Hepatocyte (in vitro differentiated cells): ENCODE data around the gene ZSCAN16. TPM values are rescaled to one million over a fixed set of nuclear protein-coding genes. Genes with fewer than 3 reads are reported as not detected.
A peak's percentile ranks its signal among the peaks of the same experiment; 100 is the strongest.

Experiments used
- DNase-seq: peaks from one replicate; pipeline ENCODE4 v3.0.0-alpha.2; 2016; ENCODE audit warnings: low spot score
- H2AFZ ChIP-seq: fragments of 200-600 bp; sonication (generic); 2 replicates; pipeline ENCODE4 v1.6.0; 2016; ENCODE audit warnings: antibody characterized with exemption, mild to moderate bottlenecking
- H3K27ac ChIP-seq: fragments of 200-600 bp; sonication (generic); 2 replicates; pipeline ENCODE4 v1.5.1; 2016; ENCODE audit warnings: mild to moderate bottlenecking
- H3K27me3 ChIP-seq: fragments of 200-600 bp; sonication (generic); 2 replicates; pipeline ENCODE4 v1.6.1; 2016
- H3K36me3 ChIP-seq: fragments of 200-600 bp; sonication (generic); replicated peaks from 2 replicates; pipeline ENCODE4 v1.5.1; 2016; ENCODE audit warnings: low read depth; ENCODE audit not compliant: insufficient read depth
- H3K4me1 ChIP-seq: fragments of 200-600 bp; sonication (generic); 2 replicates; pipeline ENCODE4 v1.5.1; 2016; ENCODE audit warnings: mild to moderate bottlenecking, moderate library complexity; ENCODE audit not compliant: insufficient read depth
- H3K4me2 ChIP-seq: fragments of 200-600 bp; sonication (generic); 2 replicates; pipeline ENCODE4 v1.6.0; 2016
- H3K4me3 ChIP-seq: fragments of 200-600 bp; sonication (generic); 2 replicates; pipeline ENCODE4 v1.5.1; 2016; ENCODE audit warnings: mild to moderate bottlenecking
- H3K79me2 ChIP-seq: fragments of 200-600 bp; sonication (generic); 2 replicates; pipeline ENCODE4 v1.6.0; 2017; ENCODE audit warnings: mild to moderate bottlenecking
- H3K9me2 ChIP-seq: fragments of 200-600 bp; sonication (generic); replicated peaks from 2 replicates; pipeline ENCODE4 v1.6.0; 2017; ENCODE audit warnings: mild to moderate bottlenecking; ENCODE audit not compliant: insufficient read depth
- H3K9me3 ChIP-seq: fragments of 200-600 bp; sonication (generic); 2 replicates; pipeline ENCODE4 v1.5.1; 2016; ENCODE audit warnings: low read depth, mild to moderate bottlenecking
- H4K20me1 ChIP-seq: fragments of 200-600 bp; sonication (generic); 2 replicates; pipeline ENCODE4 v1.6.0; 2016; ENCODE audit warnings: mild to moderate bottlenecking; ENCODE audit not compliant: insufficient read depth, poor library complexity, severe bottlenecking
- EZH2 ChIP-seq: fragments of 200-600 bp; sonication (generic); IDR thresholded peaks from 2 replicates; pipeline ENCODE4 v1.6.1; 2016; ENCODE audit warnings: antibody characterized with exemption, mild to moderate bottlenecking, borderline replicate concordance
- EZH2phosphoT487 ChIP-seq: fragments of 200-600 bp; sonication (generic); IDR thresholded peaks from one replicate; pipeline ENCODE4 v1.6.1; 2018; ENCODE audit warnings: antibody characterized with exemption, mild to moderate bottlenecking, low read depth, moderate library complexity; ENCODE audit not compliant: unreplicated experiment, severe bottlenecking
- WGBS: methylation state at CpG from one replicate; pipeline ENCODE4 v1.1.6; 2016; ENCODE audit warnings: low lambda C conversion rate; ENCODE audit errors: missing lambda C conversion rate; 5-methylcytosine and 5-hydroxymethylcytosine counted together
- polyA plus RNA-seq: library from polyadenylated mRNA; unstranded; fragments of >200 nt; fragmentation: Nextera tagmentation; extraction: Ambion mirVana; gene quantifications from 2 replicates; pipeline ENCODE4 v1.2.1, GENCODE V29; 2016
- total RNA-seq: library from RNA; depleted of rRNA; stranded (reverse); fragments of >200 nt; gene quantifications from 2 replicates; pipeline ENCODE4 v1.2.3, GENCODE V29; 2014
- TF ChIP-seq, protein P1 (sequence below): fragments of 200-600 bp; sonication (generic); IDR thresholded peaks from 2 replicates; pipeline ENCODE4 v1.5.1; 2016; ENCODE audit warnings: antibody characterized with exemption, mild to moderate bottlenecking; ENCODE audit not compliant: poor library complexity

ZSCAN16 gene
- total and polyA plus RNA-seq, 2 experiments from 2014 or later, result 4.3 to 6.7 TPM

DNA sequence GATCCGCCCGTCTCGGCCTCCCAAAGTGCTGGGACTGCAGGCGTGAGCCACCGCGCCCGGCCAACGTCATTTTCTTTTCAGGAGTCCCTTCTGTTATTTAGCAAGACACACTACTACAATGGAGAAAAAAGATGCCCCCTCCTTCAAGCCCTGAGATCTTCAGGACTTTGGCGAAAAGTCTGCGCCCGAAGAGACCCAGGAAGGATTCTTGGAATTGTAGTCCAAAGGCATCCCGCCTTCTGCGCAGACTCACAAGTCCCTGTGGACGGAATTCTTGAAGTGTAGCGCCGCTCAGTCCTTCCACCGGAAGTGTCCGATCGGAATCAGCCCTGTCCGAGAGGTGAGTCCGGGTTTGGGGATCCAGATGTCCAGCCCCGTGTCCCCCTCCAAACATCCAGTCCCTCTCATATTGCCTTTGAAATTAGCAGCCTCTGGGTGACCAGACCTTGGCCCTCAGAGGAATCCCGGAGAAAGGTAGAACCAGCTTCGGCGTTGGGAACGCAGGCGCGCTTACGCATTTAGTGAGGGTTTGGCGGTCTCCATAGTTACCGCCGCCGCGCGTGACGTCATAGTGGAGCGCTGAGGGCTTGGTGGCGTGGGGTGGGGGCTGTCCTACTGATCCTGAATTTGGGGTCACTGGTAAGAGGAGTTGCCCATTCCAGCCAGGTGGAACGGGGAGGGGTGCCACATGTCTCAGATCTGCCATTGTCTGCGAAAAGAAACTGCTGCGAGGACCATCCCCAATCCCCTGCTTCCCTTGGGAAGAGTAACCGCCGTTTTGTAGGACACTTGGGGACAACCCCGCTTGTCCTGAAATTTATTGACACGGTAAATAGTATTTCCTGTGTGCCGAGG is 43.6 kb upstream of the ZSCAN16 start:
- H3K4me1 ChIP-seq, result no peaks in the 10 kb centered on the region
- peak; percentile 97 for DNase-seq

DNA sequence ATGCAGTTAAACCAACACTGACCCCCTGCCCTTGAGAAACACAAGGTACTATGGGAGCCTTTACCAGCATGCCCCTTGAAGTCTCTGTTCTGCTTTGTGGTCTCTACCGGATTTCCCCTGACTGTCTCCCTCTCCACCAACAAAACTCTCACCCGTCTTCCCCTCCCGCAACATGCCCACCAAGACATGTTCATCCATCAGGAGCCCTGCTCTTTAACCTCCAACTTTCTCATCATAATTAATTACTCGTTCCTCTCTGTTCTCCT is 43.0 kb upstream of the ZSCAN16 start:
- no peak for DNase-seq
- Histone ChIP-seq H4K20me1 (no peaks in the 10 kb centered on the region), H3K79me2 (peaks cover 17% of the 10 kb centered on the region), H3K4me3 (peak overlapping the region; percentile 88), H2AFZ (peak overlapping the region; percentile 93), H3K4me2 (peak overlapping the region; percentile 81), H3K36me3 (no peaks in the 10 kb centered on the region), H3K27ac (peak overlapping the region; percentile 90), H3K9me3 (no peaks in the 10 kb centered on the region), H3K9me2 (no peaks in the 10 kb centered on the region), H3K27me3 (no peaks in the 10 kb centered on the region), H3K4me1 (no peaks in the 10 kb centered on the region)
- 24% methylated on average over 4 of the region's 4 CpGs for WGBS
- TF ChIP-seq, protein P1, sequence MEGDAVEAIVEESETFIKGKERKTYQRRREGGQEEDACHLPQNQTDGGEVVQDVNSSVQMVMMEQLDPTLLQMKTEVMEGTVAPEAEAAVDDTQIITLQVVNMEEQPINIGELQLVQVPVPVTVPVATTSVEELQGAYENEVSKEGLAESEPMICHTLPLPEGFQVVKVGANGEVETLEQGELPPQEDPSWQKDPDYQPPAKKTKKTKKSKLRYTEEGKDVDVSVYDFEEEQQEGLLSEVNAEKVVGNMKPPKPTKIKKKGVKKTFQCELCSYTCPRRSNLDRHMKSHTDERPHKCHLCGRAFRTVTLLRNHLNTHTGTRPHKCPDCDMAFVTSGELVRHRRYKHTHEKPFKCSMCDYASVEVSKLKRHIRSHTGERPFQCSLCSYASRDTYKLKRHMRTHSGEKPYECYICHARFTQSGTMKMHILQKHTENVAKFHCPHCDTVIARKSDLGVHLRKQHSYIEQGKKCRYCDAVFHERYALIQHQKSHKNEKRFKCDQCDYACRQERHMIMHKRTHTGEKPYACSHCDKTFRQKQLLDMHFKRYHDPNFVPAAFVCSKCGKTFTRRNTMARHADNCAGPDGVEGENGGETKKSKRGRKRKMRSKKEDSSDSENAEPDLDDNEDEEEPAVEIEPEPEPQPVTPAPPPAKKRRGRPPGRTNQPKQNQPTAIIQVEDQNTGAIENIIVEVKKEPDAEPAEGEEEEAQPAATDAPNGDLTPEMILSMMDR, result no peak
- no peak for TF ChIP-seq EZH2phosphoT487
- TF ChIP-seq EZH2, result no peak

More for the DNA sequence above, 43.6 kb upstream of the ZSCAN16 start:
- Histone ChIP-seq H3K9me3 (no peaks in the 10 kb centered on the region), H3K36me3 (no peaks in the 10 kb centered on the region), H3K79me2 (peaks cover 17% of the 10 kb centered on the region), H2AFZ (peak overlapping the region; percentile 93), H3K27ac (peak overlapping the region; percentile 90), H3K27me3 (no peaks in the 10 kb centered on the region), H3K4me3 (peak overlapping the region; percentile 88), H3K9me2 (no peaks in the 10 kb centered on the region), H3K4me2 (peak overlapping the region; percentile 81), H4K20me1 (no peaks in the 10 kb centered on the region)
- 2% methylated on average over 46 of the region's 46 CpGs for WGBS
- TF ChIP-seq EZH2phosphoT487 (no peak), EZH2 (no peak)
- TF ChIP-seq, protein P1, result peak; percentile 1

DNA sequence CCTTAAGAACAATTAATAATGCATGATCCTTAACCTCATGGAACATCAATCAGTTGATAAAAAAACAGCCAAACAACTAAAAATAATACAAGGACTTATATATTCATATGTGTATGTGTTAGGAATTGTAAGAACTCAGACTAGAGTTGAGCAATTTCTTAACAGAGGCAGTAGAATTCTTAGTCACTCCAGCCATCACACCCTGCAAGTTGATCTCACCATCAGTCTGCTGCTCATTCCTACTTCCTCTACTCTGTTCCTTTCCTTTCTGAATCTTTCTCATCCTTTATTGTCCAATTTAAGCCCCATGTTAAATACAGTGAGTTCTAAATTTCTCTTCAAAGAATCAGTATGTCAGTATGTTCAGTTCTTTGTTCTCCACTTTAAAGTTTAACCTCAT is 41.5 kb upstream of the ZSCAN16 start:
- no peaks in the 10 kb centered on the region for H3K27me3 ChIP-seq
- H3K79me2 ChIP-seq, result peaks cover 17% of the 10 kb centered on the region
- H3K36me3 ChIP-seq, result no peaks in the 10 kb centered on the region
- H3K9me2 ChIP-seq, result no peaks in the 10 kb centered on the region
- H4K20me1 ChIP-seq, result no peaks in the 10 kb centered on the region
- H2AFZ ChIP-seq, result no peak overlapping the region
- no peak overlapping the region for H3K4me3 ChIP-seq
- TF ChIP-seq EZH2, result no peak
- H3K27ac ChIP-seq, result no peak overlapping the region
- H3K9me3 ChIP-seq, result no peaks in the 10 kb centered on the region
- DNase-seq, result no peak
- no peaks in the 10 kb centered on the region for H3K4me1 ChIP-seq
- H3K4me2 ChIP-seq, result peak overlapping the region; percentile 81

DNA sequence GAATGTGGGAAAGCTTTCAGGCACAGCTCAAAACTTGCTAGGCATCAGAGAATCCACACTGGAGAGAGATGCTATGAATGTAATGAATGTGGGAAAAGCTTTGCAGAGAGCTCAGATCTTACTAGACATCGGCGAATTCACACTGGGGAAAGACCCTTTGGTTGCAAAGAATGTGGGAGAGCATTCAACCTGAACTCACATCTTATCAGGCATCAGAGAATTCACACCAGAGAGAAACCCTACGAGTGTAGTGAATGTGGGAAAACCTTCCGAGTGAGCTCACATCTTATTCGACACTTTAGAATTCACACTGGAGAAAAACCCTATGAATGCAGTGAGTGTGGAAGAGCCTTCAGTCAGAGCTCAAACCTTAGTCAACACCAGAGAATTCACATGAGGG is 35.4 kb upstream of the ZSCAN16 start:
- TF ChIP-seq EZH2 (no peak), EZH2phosphoT487 (no peak)
- TF ChIP-seq, protein P1, result no peak
- no peak for DNase-seq
- Histone ChIP-seq H3K27me3 (no peaks in the 10 kb centered on the region), H3K4me3 (no peak overlapping the region), H3K4me1 (no peaks in the 10 kb centered on the region), H3K4me2 (no peak overlapping the region), H3K9me2 (no peaks in the 10 kb centered on the region), H4K20me1 (no peaks in the 10 kb centered on the region), H3K36me3 (no peaks in the 10 kb centered on the region), H3K27ac (no peak overlapping the region), H3K79me2 (no peaks in the 10 kb centered on the region), H2AFZ (no peak overlapping the region), H3K9me3 (peaks cover 14% of the 10 kb centered on the region)
- 94% methylated on average over 5 of the region's 5 CpGs for WGBS
